Esophagus muscularis mucosa (tissue), 4 donors: Measurements from ENCODE around the gene FAM89B. TPM values are rescaled to one million over a fixed set of nuclear protein-coding genes. Genes with fewer than 3 reads are reported as not detected.

Experiments used
- DNase-seq: peaks from one replicate; pipeline ENCODE4 v3.0.0-alpha.2; 2017; ENCODE audit errors: extremely low spot score
- H3K27ac ChIP-seq, 4 donors: fragments of 200-600 bp; sonication (generic); replicated peaks in 1 of 4; 1 replicate in 3 of 4; 2 replicates in 1 of 4; pipeline ENCODE4 v1.5.1; 2016 to 2019; ENCODE audit warnings: mild to moderate bottlenecking in 1 of 4
- H3K27me3 ChIP-seq, 4 donors: fragments of 200-600 bp; sonication (generic); one replicate each; pipeline versions ENCODE4 v1.5.1 to v1.6.0; 2016 to 2019
- H3K36me3 ChIP-seq, 4 donors: fragments of 200-600 bp; sonication (generic); one replicate each; pipeline ENCODE4 v1.5.1; 2016 to 2019
- H3K4me1 ChIP-seq, 4 donors: fragments of 200-600 bp; sonication (generic); one replicate each; pipeline ENCODE4 v1.5.1; 2016 to 2019
- H3K4me3 ChIP-seq, 4 donors: fragments of 200-600 bp; sonication (generic); 1 replicate in 2 of 4; 2 replicates in 2 of 4; pipeline ENCODE4 v1.5.1; 2016 to 2019; ENCODE audit warnings: mild to moderate bottlenecking in 4 of 4, moderate library complexity in 1 of 4
- H3K9me3 ChIP-seq, 4 donors: fragments of 200-600 bp; sonication (generic); 1 replicate in 3 of 4; 2 replicates in 1 of 4; pipeline ENCODE4 v1.5.1; 2016 to 2019
- CTCF ChIP-seq, 3 experiments: fragments of 200-600 bp in 2 of 3; fragments of 450-650 bp in 1 of 3; sonication (generic) in 2 of 3; IDR thresholded peaks; one replicate each; pipeline ENCODE4 v1.5.1; 2017 to 2019; ENCODE audit warnings: antibody characterized with exemption in 3 of 3, mild to moderate bottlenecking in 2 of 3, moderate library complexity in 1 of 3
- EP300 ChIP-seq: sonication (generic); formaldehyde crosslinking; IDR thresholded peaks from one replicate; pipeline ENCODE4 v1.6.1; 2017; ENCODE audit warnings: antibody characterized with exemption
- POLR2A ChIP-seq: fragments of 450-650 bp; IDR thresholded peaks from one replicate; pipeline ENCODE4 v1.6.1; 2017; ENCODE audit warnings: antibody characterized with exemption, moderate library complexity, mild to moderate bottlenecking, low read depth
- POLR2AphosphoS5 ChIP-seq, 2 donors: sonication (generic); formaldehyde crosslinking; IDR thresholded peaks; one replicate each; pipeline ENCODE4 v1.6.1; 2017; ENCODE audit warnings: antibody characterized with exemption in 2 of 2
- WGBS: methylation state at CpG from one replicate; pipeline ENCODE4 v1.1.5; 2018; 5-methylcytosine and 5-hydroxymethylcytosine counted together
- intact Hi-C: fragments of 100-400 bp; cut with DNase I; formaldehyde crosslinking; loops from one replicate; pipeline ENCODE4 v1.15.1; 2023
- total RNA-seq, 4 donors: library from RNA; depleted of rRNA; stranded (reverse); fragments of >200 nt; gene quantifications; one replicate each; pipeline versions ENCODE4 v1.1.0 to v1.2.1, GENCODE V29; 2016

FAM89B gene
- total RNA-seq, 4 donors from 2014 or later: 47.9 to 90.4 (median 75.0) TPM

DNA sequence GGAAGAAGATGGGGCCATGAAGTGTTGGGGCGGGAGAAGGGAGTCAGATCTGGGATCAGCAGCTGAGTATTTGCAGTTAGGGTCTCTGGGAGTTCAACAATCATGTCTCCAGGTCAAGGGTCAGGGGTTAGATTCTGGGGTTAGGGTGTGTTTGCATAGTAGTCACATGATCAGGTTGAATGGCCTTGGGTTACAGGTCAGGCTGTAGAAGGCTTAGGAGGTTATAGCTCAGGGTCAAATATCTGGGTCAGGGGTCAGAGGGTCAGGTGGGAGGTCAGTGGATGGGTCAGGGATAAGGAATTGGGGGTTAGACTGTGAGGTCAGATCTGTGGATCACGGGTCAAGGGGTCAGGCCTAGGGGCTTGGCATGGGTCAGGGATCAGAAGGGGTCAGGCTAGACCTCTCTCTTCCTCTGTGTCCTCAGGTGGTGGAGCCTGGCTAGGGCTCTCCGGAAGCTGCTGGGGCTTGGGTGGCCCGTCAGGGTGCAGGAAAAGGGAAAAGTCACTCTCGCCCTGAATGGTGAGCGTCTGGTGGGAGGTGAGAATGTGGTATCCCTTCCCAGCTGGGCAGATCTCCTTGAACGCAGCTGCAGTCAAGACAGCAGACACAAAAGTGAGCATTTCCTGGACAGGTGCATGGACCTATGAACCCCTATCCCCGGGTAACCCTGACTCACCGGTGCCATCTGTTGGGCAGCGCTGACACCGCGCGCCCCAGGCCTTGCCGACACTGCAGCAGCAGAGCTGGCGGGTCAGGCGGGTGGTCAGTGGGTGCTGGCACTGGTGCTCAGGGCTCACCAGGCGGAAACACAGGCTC is 20.6 kb upstream of the FAM89B start:
- H3K36me3 ChIP-seq: peaks cover 0 to 68% (median 65%) of the 10 kb centered on the region in 4 donors

GRCh38 chr11:65552388-65552951 is 19.9 kb upstream of the FAM89B start:
- peaks cover 0 to 62% (median 58%) of the 10 kb centered on the region in 4 donors for H3K36me3 ChIP-seq

More for the DNA sequence above, 20.6 kb upstream of the FAM89B start:
- TF ChIP-seq POLR2AphosphoS5 (IDR thresholded peaks at IDR 0.05) (peak in 1 of 2 donors; percentile 16), POLR2A (no peak), CTCF (IDR thresholded peaks at IDR 0.05) (peak in 2 of 3 experiments; percentile 24 to 43), EP300 (no peak)
- Histone ChIP-seq H3K4me3 (no peak overlapping the region), H3K27me3 (no peaks in the 10 kb centered on the region), H3K9me3 (no peaks in the 10 kb centered on the region), H3K4me1 (peaks cover 23 to 55% (median 53%) of the 10 kb centered on the region in 4 donors), H3K27ac (no peak overlapping the region)
- DNase-seq: no peak
- intact Hi-C loops: no loop called here
- 69% methylated on average over 8 of the region's 17 CpGs for WGBS

DNA sequence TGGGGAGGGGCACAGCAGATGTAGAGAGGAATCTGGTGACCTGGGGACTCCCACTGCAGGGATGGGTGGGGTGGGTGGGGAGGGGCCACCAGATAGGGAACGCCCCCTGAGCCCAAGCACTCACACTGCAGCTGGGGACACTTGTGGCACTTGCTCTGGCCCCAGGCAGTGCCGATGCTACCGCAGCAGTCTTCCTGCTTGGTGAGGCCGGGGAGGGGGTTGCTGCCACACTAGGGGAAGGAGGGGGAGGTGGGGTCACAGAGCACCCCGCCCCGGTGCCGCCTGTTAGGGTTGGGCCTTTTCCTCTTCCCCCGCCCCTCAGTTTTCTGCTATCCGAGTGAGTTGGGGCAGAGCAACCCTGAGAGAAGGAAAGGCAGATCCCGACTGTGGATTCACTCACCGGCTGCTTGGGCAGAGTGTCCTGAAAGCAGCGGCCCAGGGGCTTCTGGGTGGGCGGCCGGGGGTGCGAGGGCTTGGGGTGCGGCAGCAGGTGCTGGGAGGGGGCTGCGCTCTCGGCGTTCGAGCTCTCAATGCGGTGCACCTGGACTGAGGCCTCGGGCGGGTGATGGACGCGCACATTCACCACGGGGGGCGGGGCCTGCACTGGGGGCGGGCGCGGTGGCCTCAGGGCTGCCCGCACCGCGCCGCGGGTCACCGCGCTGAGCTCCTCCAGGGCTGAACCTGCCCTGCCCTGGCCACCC is 18.9 kb upstream of the FAM89B start:
- Histone ChIP-seq H3K4me1 (peaks cover 31 to 63% (median 56%) of the 10 kb centered on the region in 4 donors), H3K27ac (peak overlapping the region in 2 of 4 donors; percentile 1 to 98), H3K27me3 (no peaks in the 10 kb centered on the region), H3K9me3 (no peaks in the 10 kb centered on the region), H3K4me3 (no peak overlapping the region), H3K36me3 (peaks cover 0 to 52% (median 50%) of the 10 kb centered on the region in 4 donors)
- WGBS: 70% methylated on average over 27 of the region's 37 CpGs
- TF ChIP-seq EP300: no peak
- TF ChIP-seq POLR2AphosphoS5 (IDR thresholded peaks at IDR 0.05): no peak
- DNase-seq: no peak
- intact Hi-C loops: no loop called here

More at GRCh38 chr11:65552388-65552951, 19.9 kb upstream of the FAM89B start:
- H3K9me3 ChIP-seq: no peaks in the 10 kb centered on the region
- WGBS: 75% methylated on average over 7 of the region's 9 CpGs
- DNase-seq: no peak
- TF ChIP-seq POLR2AphosphoS5 (IDR thresholded peaks at IDR 0.05) (no peak), CTCF (IDR thresholded peaks at IDR 0.05) (no peak), POLR2A (no peak), EP300 (no peak)
- no peak overlapping the region for H3K4me3 ChIP-seq
- intact Hi-C loops: no loop called here
- no peak overlapping the region for H3K27ac ChIP-seq
- peaks cover 30 to 55% (median 54%) of the 10 kb centered on the region in 4 donors for H3K4me1 ChIP-seq
- H3K27me3 ChIP-seq: no peaks in the 10 kb centered on the region

DNA sequence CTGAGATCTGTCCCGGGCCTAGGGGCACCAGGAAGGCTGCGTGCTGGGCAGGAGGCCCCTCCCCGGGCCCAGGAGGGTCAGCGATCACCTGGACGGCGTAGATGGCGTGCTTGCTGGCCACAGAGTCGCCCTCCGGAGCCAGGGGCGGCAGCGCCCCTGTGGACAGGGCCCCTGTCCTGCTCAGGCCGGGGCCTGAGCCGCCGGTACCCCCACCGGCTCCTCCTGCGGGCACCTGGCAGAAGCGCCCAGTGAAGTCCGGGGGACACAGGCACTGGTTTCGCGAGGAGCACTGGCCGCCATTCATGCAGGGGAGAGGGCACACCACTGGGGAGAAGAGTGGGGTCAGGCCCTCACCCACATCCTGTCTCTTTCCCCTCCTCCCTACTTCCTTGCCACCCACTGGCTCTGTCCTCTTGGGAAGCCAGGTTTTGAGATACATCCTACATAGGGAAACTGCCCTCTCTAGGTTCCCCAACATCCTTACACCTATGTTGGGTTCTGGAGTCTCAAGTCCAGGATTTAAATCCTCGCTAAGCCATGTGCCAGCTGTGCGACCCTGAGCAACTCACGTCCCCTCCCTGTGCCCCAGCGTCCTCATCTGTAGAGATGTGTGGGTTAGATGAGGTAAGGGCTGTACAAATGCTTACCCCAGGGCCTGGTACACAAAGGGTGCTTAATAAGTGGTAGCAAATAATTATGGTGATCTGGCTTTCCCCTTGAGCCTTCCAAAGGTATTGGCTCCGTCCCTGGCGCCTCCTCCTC is 18.1 kb upstream of the FAM89B start:
- intact Hi-C loops: no loop called here

More for the DNA sequence above, 18.1 kb upstream of the FAM89B start:
- TF ChIP-seq POLR2A (no peak), CTCF (IDR thresholded peaks at IDR 0.05) (no peak), POLR2AphosphoS5 (IDR thresholded peaks at IDR 0.05) (no peak), EP300 (no peak)
- Histone ChIP-seq H3K4me3 (no peak overlapping the region), H3K27me3 (no peaks in the 10 kb centered on the region), H3K4me1 (peaks cover 39 to 71% (median 64%) of the 10 kb centered on the region in 4 donors), H3K9me3 (no peaks in the 10 kb centered on the region), H3K27ac (peak overlapping the region in 2 of 4 donors; percentile 96 to 98), H3K36me3 (peaks cover 0 to 45% (median 42%) of the 10 kb centered on the region in 4 donors)
- 83% methylated on average over 24 of the region's 27 CpGs for WGBS
- DNase-seq: no peak
